GM21390 (cell line): ENCODE results near the gene RBL1.
"Not testable (repeated sequence)": the region's sequence is repeated elsewhere in the genome, so short reads cannot be mapped to it uniquely, and the experiment has no call there.

ENCODE experiments used
- ATAC-seq: cut with Tn5 transposase; IDR thresholded peaks from one replicate; pipeline ENCODE4 v1.9.1; 2021; ENCODE audit not compliant: unreplicated experiment

Gene RBL1

DNA sequence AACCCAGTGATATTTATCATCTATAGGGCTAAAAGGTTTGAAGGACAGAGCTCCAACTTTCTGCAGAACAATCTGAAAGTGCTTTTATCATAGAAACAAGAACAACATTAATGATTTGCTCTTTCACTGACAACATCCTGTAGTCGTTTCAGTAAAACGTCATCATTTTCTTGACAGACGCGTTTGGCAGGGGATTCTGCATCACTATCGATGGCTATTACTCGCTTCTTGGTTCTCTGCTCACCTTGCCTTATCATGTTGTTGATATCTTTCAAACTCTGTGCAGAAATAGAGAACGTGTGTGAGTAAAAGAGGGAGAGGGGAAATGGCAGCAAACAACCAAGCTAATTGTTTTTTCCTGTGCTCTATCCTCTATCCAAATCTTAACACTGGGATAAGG is 97.1 kb downstream of the RBL1 start:
- no peak for ATAC-seq

- no peak for ATAC-seq
Observed at GRCh38 chr20:36997121-36997520, 98.7 kb downstream of the RBL1 start.

GRCh38 chr20:36994221-36994620 is 101.6 kb downstream of the RBL1 start:
- not testable (repeated sequence) for ATAC-seq

GRCh38 chr20:36992802-36993334 is 102.9 kb downstream of the RBL1 start:
- ATAC-seq = no peak

DNA sequence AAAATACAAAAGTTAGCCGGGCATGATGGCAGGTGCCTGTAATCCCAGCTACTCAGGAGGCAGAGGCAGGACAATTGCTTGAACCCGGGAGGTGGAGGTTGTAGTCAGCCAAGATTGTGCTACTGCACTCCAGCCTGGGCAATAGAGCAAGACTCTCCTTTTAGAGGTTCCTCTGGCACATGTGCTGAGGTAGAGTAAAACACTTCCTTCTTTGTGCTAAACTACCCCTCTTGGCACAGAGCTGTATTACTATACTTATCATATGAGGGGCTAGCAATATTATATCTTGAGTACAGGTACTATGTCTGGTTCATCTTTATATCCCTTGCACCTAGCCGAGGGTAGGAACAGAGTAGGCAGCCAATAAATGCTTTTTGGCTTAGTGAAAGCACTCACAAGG is 104.1 kb downstream of the RBL1 start:
- ATAC-seq = no peak

GRCh38 chr20:36989797-36990196 is 106.0 kb downstream of the RBL1 start:
- ATAC-seq = no peak

GRCh38 chr20:36988494-36988966 is 107.3 kb downstream of the RBL1 start:
- no peak for ATAC-seq

DNA sequence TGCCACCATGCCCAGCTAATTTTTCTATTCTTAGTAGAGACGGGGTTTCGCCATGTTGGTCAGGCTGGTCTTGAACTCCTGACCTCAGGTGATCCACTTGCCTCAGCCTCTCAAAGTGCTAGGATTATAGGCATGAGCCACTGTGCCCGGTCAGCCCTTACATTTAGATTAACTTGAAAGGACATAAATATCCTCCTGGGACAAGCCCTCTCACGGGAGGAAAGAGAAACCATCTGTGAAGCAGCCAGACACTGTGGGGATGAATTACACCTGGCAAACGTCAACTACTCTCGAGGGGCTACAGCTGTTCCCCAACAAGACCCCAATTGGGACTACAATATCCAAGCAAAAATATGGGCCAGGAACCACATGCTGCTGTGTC is 111.5 kb downstream of the RBL1 start:
- no peak for ATAC-seq

GRCh38 chr20:36975099-36975818 is 120.5 kb downstream of the RBL1 start:
- ATAC-seq = no peak

DNA sequence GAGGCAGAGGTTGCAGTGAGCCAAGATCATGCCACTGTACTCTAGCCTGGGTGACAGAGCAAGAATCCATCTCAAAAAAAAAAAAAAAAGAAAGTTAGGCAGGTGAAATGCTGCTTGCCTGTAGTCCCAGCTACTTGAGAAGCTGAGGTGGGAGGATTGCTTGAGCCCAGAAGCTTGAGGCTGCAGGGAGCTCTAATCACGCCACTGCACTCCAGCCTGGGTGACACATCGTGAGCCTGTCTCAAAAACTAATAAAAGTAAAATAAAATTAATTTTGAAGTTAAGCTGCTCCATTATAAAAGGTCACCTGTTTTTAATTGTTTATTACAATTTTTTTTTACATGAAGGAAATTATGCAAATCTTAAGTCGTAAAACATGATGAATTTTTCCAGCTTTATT is 121.1 kb downstream of the RBL1 start:
- no peak for ATAC-seq

DNA sequence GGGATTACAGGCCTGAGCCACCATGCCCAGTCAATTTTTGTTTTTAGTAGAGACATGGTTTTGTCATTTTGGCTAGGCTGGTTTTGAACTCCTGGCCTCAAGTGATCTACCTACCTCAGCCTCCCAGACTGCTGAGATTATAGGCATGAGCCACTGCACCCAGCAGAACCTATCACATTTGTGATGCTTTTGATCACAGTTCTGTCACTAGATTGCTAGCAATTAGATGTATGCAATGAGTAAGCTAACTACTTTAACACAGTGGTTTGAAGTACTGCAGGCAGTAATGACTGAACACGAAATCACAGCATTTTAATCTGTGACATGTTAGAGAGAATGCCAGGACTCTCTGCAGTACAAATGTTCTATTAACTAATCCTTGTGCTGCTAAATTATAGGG is 124.7 kb downstream of the RBL1 start:
- ATAC-seq = no peak

DNA sequence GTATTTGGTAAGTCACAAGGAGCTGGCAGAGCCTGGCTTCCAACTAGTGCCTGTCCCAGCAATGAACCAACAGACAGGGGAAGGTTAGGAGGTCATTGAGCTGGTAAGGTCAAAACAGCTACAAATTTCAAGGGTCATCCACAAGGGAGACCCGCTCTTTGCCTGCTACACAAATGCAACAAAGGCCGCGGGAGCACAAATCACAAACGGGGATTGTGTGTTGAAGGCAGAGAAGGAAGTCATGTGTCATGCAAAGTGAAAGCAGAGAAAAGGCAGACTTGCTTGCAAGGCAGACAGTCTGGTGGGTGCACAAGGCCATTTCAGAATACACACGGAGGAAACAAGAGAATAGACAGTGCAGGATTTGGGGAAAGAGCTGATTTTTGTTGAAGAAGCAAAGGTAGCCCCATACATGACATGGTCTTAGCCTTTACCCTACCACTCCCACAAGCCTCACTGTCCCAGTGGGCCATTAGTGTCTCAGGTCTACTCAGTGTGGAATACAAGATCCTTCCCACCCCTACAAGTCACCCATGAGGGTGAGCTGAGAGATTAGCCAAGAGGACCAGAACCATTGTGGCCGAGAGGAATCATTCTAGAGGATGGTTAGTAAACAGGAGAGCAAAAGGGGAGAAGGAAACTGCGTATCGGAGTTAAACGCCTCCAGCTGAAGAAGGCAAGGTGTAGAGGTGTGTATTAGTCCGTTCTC is 126.2 kb downstream of the RBL1 start:
- no peak for ATAC-seq

GRCh38 chr20:36969051-36969450 is 126.7 kb downstream of the RBL1 start:
- no peak for ATAC-seq

- ATAC-seq = no peak
Observed at GRCh38 chr20:36967636-36968035, 128.2 kb downstream of the RBL1 start.

GRCh38 chr20:36966965-36967364 is 128.8 kb downstream of the RBL1 start:
- ATAC-seq = not testable (repeated sequence)

DNA sequence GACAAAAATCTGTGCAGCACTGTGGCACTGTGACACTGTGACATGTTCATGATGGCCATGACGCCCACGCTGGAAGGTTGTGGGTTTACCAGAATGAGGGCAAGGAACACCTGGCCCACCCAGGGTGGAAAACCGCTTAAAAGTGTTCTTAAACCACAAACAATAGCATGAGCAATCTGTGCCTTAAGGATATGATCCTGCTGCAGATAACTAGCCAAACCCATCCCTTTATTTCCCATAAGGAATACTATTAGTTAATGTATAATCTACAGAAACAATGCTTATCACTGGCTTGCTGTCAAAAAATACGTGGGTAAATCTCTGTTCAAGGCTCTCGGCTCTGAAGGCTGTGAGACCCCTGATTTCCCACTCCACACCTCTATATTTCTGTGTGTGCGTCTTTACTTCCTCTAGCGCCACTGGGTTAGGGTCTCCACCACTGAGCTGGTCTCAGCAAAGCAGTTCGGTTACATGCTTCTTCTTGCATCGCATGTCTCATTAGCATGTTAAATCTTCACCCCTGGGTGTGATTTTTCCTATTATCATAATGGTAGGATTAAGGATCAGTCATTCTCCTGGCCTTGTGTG is 133.3 kb downstream of the RBL1 start:
- not testable (repeated sequence) for ATAC-seq

- ATAC-seq = no peak
Observed at GRCh38 chr20:36959242-36959641, 136.6 kb downstream of the RBL1 start.

DNA sequence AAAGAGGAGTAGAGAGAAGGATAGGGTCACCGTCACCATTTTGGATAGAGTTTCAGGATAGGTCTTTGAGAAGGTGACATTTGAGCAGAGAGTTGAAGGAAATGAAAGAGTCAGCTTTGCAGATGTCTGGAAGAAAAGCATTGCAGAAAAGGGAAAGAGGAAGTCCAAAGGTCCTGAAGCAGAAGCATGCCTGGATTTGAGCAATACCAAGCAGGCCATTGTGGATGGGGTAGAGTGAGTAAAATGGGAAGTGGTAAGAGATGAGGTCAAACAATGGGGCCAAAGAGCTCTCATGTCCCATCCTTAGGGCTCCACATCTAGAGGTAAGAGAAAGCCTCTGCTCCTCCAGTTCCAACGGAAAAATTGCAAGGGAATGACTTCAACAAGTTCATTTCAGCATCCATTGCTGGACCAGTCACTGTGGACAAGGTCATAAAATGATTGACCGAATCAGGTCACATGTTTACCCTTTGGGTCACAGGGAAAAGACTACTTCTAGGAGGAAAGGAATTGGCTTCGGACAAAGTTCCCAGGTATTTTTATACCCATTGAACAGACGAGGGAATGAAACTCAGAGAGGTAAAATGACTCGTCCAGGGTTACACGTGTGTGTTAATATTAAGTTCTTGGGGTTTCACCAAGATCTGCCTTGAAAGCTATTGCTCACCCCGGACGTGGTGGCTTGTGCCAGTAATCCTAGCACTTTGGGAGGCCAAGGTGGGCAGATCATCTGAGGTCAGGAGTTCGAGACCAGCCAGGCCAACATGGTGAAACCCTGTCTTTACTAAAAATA is 137.7 kb downstream of the RBL1 start:
- no peak for ATAC-seq

DNA sequence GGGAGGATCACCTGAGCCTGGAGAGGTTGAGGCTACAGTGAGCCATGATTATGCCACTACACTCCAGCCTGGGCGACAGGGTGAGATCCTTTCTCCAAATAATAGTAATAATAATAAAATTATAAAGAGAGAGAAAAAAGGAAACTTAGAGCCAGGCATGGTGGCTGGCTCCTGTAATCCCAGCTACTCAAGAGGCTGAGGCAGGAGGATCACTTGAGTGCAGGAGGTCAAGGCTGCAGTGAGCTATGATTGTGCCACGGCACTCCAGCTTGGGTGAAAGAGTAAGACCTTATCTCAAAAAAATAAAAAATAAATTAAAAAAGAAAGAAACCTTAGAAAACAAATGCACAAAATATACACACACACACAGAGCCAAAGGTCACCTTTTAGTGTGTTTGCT is 139.1 kb downstream of the RBL1 start:
- no peak for ATAC-seq

GRCh38 chr20:36956016-36956415 is 139.8 kb downstream of the RBL1 start:
- ATAC-seq = no peak
